HUES64 (cell line): Measurements from ENCODE around the gene DPH3.

Source experiments
- H3K27ac ChIP-seq: 2 replicates; pipeline ENCODE4 v1.7.0; 2013; ENCODE audit warnings: low read depth, low read length, inconsistent platforms
- H3K27me3 ChIP-seq: 2 replicates; pipeline ENCODE4 v1.6.1; 2013; ENCODE audit warnings: mild to moderate bottlenecking, low read length; ENCODE audit not compliant: insufficient read depth
- H3K36me3 ChIP-seq: 2 replicates; pipeline ENCODE4 v1.6.1; 2013; ENCODE audit warnings: mild to moderate bottlenecking, low read length; ENCODE audit not compliant: insufficient read depth
- H3K4me1 ChIP-seq: 2 replicates; pipeline ENCODE4 v1.6.1; 2013; ENCODE audit warnings: mild to moderate bottlenecking, low read length, moderate library complexity; ENCODE audit not compliant: insufficient read depth
- H3K4me3 ChIP-seq: 2 replicates; pipeline ENCODE4 v1.5.1; 2013; ENCODE audit warnings: mild to moderate bottlenecking, low read length, moderate library complexity
- H3K9ac ChIP-seq: 2 replicates; pipeline ENCODE4 v1.6.1; 2013; ENCODE audit warnings: mild to moderate bottlenecking, low read depth, low read length
- H3K9me3 ChIP-seq: 2 replicates; pipeline ENCODE4 v1.6.1; 2013; ENCODE audit warnings: low read depth, low read length; ENCODE audit not compliant: insufficient read depth
- WGBS: fragments of 150-250, 120-280 bp; methylation state at CpG from one replicate; pipeline ENCODE4 v1.1.7; 2013; ENCODE audit warnings: missing lambda C conversion rate; 5-methylcytosine and 5-hydroxymethylcytosine counted together

DPH3 gene

GRCh38 chr3:16229681-16230080 lies 35.1 kb downstream of the DPH3 start:
- Histone ChIP-seq H3K9me3 (no peaks in the 10 kb centered on the region), H3K36me3 (no peaks in the 10 kb centered on the region), H3K27ac (no peak overlapping the region), H3K4me1 (no peaks in the 10 kb centered on the region), H3K4me3 (no peak overlapping the region), H3K9ac (no peak overlapping the region), H3K27me3 (no peaks in the 10 kb centered on the region)

DNA sequence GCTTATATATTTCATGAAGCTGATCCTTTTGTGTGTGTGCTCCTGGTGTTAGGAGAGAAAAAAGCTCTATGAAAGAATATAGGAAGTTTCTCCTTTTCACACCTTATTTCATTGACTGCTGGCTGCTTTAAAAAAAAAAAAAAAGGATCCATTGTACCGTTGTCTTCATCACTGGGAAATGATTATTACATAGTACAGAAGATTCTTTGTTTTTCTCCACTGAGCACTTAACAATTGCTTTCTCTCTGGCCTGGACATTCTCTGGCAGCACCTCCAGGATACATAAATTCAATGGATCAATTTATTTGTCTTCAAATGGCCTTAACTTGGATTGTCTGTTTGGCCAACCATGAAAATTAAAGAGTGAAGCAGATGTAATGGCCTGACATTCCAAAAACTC lies 37.2 kb downstream of the DPH3 start:
- no peak overlapping the region for H3K9ac ChIP-seq
- H3K27ac ChIP-seq, result no peak overlapping the region
- H3K4me1 ChIP-seq, result no peaks in the 10 kb centered on the region
- H3K36me3 ChIP-seq, result no peaks in the 10 kb centered on the region
- H3K4me3 ChIP-seq, result no peak overlapping the region
- H3K27me3 ChIP-seq, result no peaks in the 10 kb centered on the region
- WGBS, result no CpG with 5 or more reads among the region's 1 CpG
- no peaks in the 10 kb centered on the region for H3K9me3 ChIP-seq

GRCh38 chr3:16224325-16224724 lies 40.4 kb downstream of the DPH3 start:
- WGBS, result 75% methylated on average over 2 of the region's 2 CpGs

DNA sequence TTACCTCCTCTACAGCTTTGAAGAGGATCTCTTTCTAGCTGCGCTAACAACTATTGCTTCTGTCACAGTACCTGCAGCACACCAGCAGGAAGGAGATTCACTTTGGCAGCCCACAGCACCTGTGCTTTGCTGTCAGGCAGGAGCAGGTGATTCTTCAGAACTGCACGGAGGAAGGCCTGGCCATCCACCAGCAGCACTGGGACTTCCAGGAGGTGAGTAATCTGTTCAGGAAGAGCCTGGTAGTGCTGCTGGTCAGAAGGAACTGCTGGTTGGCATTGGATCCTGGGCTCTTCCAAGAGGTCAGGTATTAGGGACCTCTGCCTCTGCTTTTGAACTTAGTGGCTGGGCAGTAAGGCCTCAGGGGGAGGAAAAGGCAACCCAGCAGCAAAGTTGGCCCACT lies 42.2 kb downstream of the DPH3 start:
- WGBS, result 90% methylated on average over 2 of the region's 2 CpGs
- no peak overlapping the region for H3K9ac ChIP-seq
- H3K27me3 ChIP-seq, result no peaks in the 10 kb centered on the region
- no peaks in the 10 kb centered on the region for H3K9me3 ChIP-seq
- no peak overlapping the region for H3K27ac ChIP-seq
- H3K4me1 ChIP-seq, result no peaks in the 10 kb centered on the region
- H3K4me3 ChIP-seq, result no peak overlapping the region
- no peaks in the 10 kb centered on the region for H3K36me3 ChIP-seq

More at GRCh38 chr3:16224325-16224724, 40.4 kb downstream of the DPH3 start:
- H3K36me3 ChIP-seq, result no peaks in the 10 kb centered on the region
- no peak overlapping the region for H3K27ac ChIP-seq
- H3K4me1 ChIP-seq, result no peaks in the 10 kb centered on the region
- H3K4me3 ChIP-seq, result no peak overlapping the region
- no peak overlapping the region for H3K9ac ChIP-seq
- no peaks in the 10 kb centered on the region for H3K27me3 ChIP-seq
- no peaks in the 10 kb centered on the region for H3K9me3 ChIP-seq

DNA sequence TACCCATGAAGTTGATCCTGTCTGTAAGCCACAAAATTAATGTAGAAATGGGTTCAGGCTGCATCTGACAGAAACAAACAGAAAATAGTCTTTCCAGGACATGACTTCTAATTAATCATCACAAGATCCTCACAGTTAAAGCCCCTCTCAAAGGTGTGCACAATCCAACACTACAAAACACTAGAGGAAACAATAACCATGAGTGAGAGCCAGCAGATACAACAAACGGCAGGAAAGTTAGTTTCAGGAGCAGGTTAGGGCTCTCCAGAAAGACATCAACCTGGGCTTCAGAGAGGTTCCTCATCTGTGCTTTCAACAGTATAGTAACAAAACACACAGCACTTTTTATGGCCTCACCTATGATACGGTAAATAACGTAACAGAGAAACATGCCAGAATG lies 42.8 kb downstream of the DPH3 start:
- Histone ChIP-seq H3K9me3 (no peaks in the 10 kb centered on the region), H3K9ac (no peak overlapping the region), H3K4me1 (no peaks in the 10 kb centered on the region), H3K27me3 (no peaks in the 10 kb centered on the region), H3K27ac (no peak overlapping the region), H3K36me3 (no peaks in the 10 kb centered on the region), H3K4me3 (no peak overlapping the region)
- 90% methylated on average over 2 of the region's 3 CpGs for WGBS

GRCh38 chr3:16219777-16220176 lies 45.0 kb downstream of the DPH3 start:
- no peak overlapping the region for H3K4me3 ChIP-seq
- H3K9me3 ChIP-seq, result no peaks in the 10 kb centered on the region
- H3K9ac ChIP-seq, result no peak overlapping the region
- H3K27me3 ChIP-seq, result no peaks in the 10 kb centered on the region
- 95% methylated on average over 3 of the region's 3 CpGs for WGBS
- no peak overlapping the region for H3K27ac ChIP-seq
- no peaks in the 10 kb centered on the region for H3K36me3 ChIP-seq
- H3K4me1 ChIP-seq, result no peaks in the 10 kb centered on the region

DNA sequence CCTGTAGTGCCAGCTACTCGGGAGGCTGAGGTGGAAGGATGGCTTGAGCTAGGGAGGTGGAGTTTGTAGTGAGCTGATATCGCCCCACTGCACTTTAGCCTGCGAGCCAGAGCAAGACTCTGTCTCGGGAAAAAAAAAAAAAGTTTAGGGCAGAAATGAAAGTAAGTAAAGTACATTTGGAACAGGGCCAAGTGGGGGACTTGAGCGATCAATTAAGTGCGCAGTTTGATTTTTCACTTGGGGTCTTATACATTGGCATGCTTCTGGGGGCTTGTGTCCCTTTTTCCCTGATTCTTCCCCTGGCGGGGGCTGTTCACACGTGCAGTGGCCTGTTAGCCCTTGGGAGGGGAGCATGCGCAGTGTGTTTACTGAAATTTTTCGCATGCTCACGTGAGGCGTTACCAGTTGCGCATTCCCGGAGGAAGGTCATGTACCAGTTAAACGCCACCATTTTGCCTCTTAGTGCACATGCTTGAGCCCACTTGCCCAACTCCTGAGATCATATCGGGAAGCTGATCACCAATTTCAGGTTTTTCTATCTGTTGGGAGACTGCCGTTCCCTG lies 48.3 kb downstream of the DPH3 start:
- Histone ChIP-seq H3K27ac (no peak overlapping the region), H3K4me3 (no peak overlapping the region), H3K9me3 (no peaks in the 10 kb centered on the region), H3K36me3 (no peaks in the 10 kb centered on the region), H3K4me1 (no peaks in the 10 kb centered on the region), H3K9ac (no peak overlapping the region), H3K27me3 (no peaks in the 10 kb centered on the region)
- 94% methylated on average over 17 of the region's 17 CpGs for WGBS

DNA sequence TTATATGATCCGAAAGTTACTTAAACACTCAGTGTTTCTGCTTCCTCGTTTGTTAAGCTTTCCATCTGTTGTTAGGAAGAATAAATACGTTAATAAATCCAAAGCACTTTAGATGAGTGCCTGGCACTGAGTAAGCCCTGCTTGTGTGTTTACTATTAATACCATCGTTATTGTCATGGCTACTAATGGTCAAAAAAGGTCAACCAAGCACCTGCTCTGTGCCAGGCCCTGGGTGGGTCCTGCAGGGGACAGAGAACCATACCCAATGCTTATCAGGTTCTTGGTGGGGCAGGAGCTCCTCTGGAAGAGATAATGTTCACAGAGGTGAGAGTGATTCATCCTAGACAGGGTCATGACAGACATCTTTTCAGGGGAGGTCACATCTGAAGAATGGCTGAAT lies 50.4 kb downstream of the DPH3 start:
- no peak overlapping the region for H3K9ac ChIP-seq
- WGBS, result 81% methylated on average over 4 of the region's 4 CpGs
- no peaks in the 10 kb centered on the region for H3K27me3 ChIP-seq
- H3K27ac ChIP-seq, result no peak overlapping the region
- no peaks in the 10 kb centered on the region for H3K9me3 ChIP-seq
- H3K4me1 ChIP-seq, result no peaks in the 10 kb centered on the region
- no peak overlapping the region for H3K4me3 ChIP-seq
- no peaks in the 10 kb centered on the region for H3K36me3 ChIP-seq

- H3K27me3 ChIP-seq, result no peaks in the 10 kb centered on the region
- H3K4me3 ChIP-seq, result no peak overlapping the region
- H3K9me3 ChIP-seq, result no peaks in the 10 kb centered on the region
- WGBS, result 92% methylated on average over 9 of the region's 9 CpGs
- no peak overlapping the region for H3K27ac ChIP-seq
- no peaks in the 10 kb centered on the region for H3K4me1 ChIP-seq
- no peak overlapping the region for H3K9ac ChIP-seq
- no peaks in the 10 kb centered on the region for H3K36me3 ChIP-seq
Measured at GRCh38 chr3:16211176-16211904, 53.4 kb downstream of the DPH3 start.
